Testis (tissue), 3 donors: ENCODE data around the gene SSRP1. TPM values are rescaled to one million over a fixed set of nuclear protein-coding genes. Genes with fewer than 3 reads are reported as not detected.
"Not testable (repeated sequence)": the region's sequence is repeated elsewhere in the genome, so short reads cannot be mapped to it uniquely, and the experiment has no call there.

ENCODE experiments used
- DNase-seq: peaks from one replicate; pipeline ENCODE4 v3.0.0-alpha.2; 2019
- H3K27ac ChIP-seq, 2 donors: fragments of 200-600 bp; sonication (generic); one replicate each; pipeline ENCODE4 v1.5.1; 2019
- H3K27me3 ChIP-seq: fragments of 200-600 bp; sonication (generic); one replicate; pipeline ENCODE4 v1.5.1; 2019
- H3K36me3 ChIP-seq: fragments of 200-600 bp; sonication (generic); one replicate; pipeline ENCODE4 v1.5.1; 2017; ENCODE audit warnings: low read depth; ENCODE audit errors: missing control alignments
- H3K4me1 ChIP-seq: fragments of 200-600 bp; sonication (generic); one replicate; pipeline ENCODE4 v1.5.1; 2019
- H3K4me3 ChIP-seq, 2 donors: fragments of 200-600 bp; sonication (generic); one replicate each; pipeline ENCODE4 v1.5.1; 2017 to 2019
- H3K9me3 ChIP-seq: fragments of 200-600 bp; sonication (generic); one replicate; pipeline ENCODE4 v1.5.1; 2017
- POLR2A ChIP-seq: fragments of 450-650 bp; IDR thresholded peaks from one replicate; pipeline ENCODE4 v1.6.1; 2017; ENCODE audit warnings: antibody characterized with exemption, mild to moderate bottlenecking, moderate library complexity
- WGBS, 2 donors: methylation state at CpG; one replicate each; pipeline ENCODE4 v1.1.5; 2018; 5-methylcytosine and 5-hydroxymethylcytosine counted together
- intact Hi-C: fragments of 100-400 bp; cut with DNase I; formaldehyde crosslinking; loops from one replicate; pipeline ENCODE4 v1.15.1; 2023; ENCODE audit warnings: low total_unique reads
- polyA plus RNA-seq: library from polyadenylated mRNA; stranded (reverse); fragments of 350-450 nt; fragmentation: Illumina TruSeq; extraction: RNeasy Lipid Tissue Mini Kit (QIAGEN cat#74804); gene quantifications from one replicate; pipeline ENCODE4 v1.2.3, GENCODE V29; 2014; ENCODE audit warnings: low read depth, low replicate concordance; ENCODE audit not compliant: insufficient read depth
- total RNA-seq, 2 donors: library from RNA; depleted of rRNA; stranded (reverse); fragments of >200 nt; gene quantifications; one replicate each; pipeline ENCODE4 v1.2.3, GENCODE V29; 2016
- TF ChIP-seq, protein P1 (sequence below), 3 experiments: fragments of 450-650 bp in 2 of 3; fragments of 200-600 bp in 1 of 3; sonication (generic) in 1 of 3; IDR thresholded peaks; one replicate each; pipeline ENCODE4 v1.5.1; 2016 to 2019; ENCODE audit warnings: antibody characterized with exemption in 3 of 3, mild to moderate bottlenecking in 2 of 3, moderate library complexity in 1 of 3

SSRP1 gene
- total and polyA plus RNA-seq, 3 donors from 2014 or later = 89.1 to 111 (median 104) TPM

DNA sequence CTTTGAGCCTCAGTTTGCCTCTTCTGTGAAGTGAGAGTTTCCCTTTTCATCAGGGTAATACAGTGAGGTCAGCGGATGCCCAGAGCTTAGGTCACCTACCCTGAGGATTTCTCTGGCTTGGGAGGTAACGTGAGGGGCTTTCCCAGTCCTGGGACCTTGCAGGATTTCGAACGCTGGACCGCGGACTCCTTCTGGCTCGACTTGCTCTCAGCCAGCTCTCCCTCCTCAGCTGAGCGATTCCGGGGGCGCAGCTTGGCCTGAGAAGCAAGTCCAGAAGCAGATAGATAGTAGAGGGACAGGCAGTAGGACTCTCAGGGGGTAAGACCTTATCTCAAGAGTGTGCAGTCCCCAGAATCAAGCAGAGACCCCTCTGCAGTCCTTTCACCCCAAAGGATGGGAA lies 34.9 kb downstream of the SSRP1 start:
- intact Hi-C loops = no loop called here
- Histone ChIP-seq H3K36me3 (no peaks in the 10 kb centered on the region), H3K27me3 (no peaks in the 10 kb centered on the region), H3K4me3 (no peak overlapping the region), H3K9me3 (no peaks in the 10 kb centered on the region), H3K4me1 (peaks cover 17% of the 10 kb centered on the region), H3K27ac (no peak overlapping the region)
- 96 to 99% methylated on average over 10 of the region's 10 CpGs for WGBS, 2 donors
- no peak for TF ChIP-seq POLR2A
- TF ChIP-seq, protein P1, sequence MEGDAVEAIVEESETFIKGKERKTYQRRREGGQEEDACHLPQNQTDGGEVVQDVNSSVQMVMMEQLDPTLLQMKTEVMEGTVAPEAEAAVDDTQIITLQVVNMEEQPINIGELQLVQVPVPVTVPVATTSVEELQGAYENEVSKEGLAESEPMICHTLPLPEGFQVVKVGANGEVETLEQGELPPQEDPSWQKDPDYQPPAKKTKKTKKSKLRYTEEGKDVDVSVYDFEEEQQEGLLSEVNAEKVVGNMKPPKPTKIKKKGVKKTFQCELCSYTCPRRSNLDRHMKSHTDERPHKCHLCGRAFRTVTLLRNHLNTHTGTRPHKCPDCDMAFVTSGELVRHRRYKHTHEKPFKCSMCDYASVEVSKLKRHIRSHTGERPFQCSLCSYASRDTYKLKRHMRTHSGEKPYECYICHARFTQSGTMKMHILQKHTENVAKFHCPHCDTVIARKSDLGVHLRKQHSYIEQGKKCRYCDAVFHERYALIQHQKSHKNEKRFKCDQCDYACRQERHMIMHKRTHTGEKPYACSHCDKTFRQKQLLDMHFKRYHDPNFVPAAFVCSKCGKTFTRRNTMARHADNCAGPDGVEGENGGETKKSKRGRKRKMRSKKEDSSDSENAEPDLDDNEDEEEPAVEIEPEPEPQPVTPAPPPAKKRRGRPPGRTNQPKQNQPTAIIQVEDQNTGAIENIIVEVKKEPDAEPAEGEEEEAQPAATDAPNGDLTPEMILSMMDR (IDR thresholded peaks at IDR 0.05) = no peak
- DNase-seq = no peak

DNA sequence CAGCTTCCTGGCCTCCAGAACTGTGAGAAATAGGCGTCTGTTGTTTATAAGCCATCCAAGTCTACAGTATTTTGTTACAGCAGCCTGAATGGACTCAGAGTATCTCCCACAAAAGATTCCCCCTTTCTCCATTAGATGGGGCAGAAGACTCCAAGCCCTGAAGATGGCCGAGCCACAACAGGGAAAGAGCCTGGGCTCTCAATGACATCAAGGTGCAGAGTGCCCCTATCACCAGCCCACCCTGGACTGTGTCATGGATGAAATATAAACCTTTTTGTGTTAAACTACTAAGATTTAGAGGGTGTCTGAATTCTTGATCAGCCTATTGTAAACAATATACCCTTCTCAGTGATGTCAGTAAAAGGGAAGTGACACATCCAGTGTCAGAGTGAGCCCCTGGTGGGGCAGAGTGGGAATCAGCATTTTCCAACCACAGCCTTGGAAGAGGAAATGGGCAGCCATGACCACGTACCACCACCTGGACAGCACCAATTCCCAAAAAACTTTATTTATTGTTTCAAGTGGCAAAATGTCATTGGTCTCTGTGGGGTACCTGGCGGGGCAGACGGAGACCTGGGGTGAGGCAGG lies 36.4 kb downstream of the SSRP1 start:
- H3K4me3 ChIP-seq = no peak overlapping the region
- 97 to 100% methylated on average over 5 of the region's 5 CpGs for WGBS, 2 donors
- H3K36me3 ChIP-seq = no peaks in the 10 kb centered on the region
- no peaks in the 10 kb centered on the region for H3K27me3 ChIP-seq
- peaks cover 11% of the 10 kb centered on the region for H3K4me1 ChIP-seq
- no peak overlapping the region for H3K27ac ChIP-seq
- intact Hi-C loops = no loop called here
- H3K9me3 ChIP-seq = no peaks in the 10 kb centered on the region
- no peak for DNase-seq
- TF ChIP-seq, protein P1 (IDR thresholded peaks at IDR 0.05) = no peak
- TF ChIP-seq POLR2A = no peak

DNA sequence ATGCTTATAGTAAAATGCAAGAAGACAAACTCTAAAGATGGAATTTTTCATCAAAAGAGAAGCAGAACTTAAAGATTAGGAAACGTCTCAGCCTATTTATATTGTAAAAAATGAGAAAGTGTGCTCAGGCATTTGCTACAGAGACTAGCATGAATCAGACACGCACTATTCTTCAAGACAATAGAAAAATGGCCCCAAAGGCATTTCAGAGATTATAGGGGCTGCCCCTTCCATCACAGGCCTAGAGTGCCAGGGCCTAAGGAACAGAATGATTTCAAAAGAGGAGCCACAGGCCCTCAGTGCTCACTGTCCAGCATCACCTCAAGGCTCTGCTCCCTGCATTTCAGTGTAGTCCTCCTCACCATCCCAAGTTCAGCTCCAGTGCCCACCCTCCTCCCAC lies 38.5 kb downstream of the SSRP1 start:
- Histone ChIP-seq H3K9me3 (no peaks in the 10 kb centered on the region), H3K27me3 (no peaks in the 10 kb centered on the region), H3K4me3 (no peak overlapping the region), H3K4me1 (peaks cover 7% of the 10 kb centered on the region), H3K36me3 (no peaks in the 10 kb centered on the region), H3K27ac (no peak overlapping the region)
- DNase-seq = no peak
- intact Hi-C loops = no loop called here
- 85 to 94% methylated on average over 2 of the region's 2 CpGs for WGBS, 2 donors
- no peak for TF ChIP-seq POLR2A
- TF ChIP-seq, protein P1 (IDR thresholded peaks at IDR 0.05) = no peak

DNA sequence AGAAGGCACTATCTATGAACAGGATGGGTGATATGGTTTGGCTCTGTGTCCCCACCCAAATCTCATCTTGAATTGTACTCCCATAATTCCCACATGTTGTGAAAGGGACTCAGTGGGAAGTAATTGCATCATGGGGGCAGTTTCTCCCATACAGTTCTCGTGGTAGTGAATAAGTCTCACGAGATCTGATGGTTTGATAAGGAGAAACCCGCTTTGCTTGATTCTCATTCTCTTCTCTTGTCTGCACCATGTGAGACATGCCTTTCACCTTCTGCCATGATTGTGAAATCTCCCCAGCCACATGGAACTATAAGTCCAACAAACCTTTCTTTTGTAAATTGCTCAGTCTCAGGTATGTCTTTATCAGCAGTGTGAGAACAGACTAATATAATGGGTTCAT lies 39.5 kb downstream of the SSRP1 start:
- DNase-seq, intact Hi-C loops, H3K27me3 ChIP-seq, H3K4me1 ChIP-seq, H3K9me3 ChIP-seq, H3K4me3 ChIP-seq, H3K36me3 ChIP-seq, H3K27ac ChIP-seq: not testable (repeated sequence)
- WGBS, 2 donors = 96 to 97% methylated on average over 3 of the region's 3 CpGs

DNA sequence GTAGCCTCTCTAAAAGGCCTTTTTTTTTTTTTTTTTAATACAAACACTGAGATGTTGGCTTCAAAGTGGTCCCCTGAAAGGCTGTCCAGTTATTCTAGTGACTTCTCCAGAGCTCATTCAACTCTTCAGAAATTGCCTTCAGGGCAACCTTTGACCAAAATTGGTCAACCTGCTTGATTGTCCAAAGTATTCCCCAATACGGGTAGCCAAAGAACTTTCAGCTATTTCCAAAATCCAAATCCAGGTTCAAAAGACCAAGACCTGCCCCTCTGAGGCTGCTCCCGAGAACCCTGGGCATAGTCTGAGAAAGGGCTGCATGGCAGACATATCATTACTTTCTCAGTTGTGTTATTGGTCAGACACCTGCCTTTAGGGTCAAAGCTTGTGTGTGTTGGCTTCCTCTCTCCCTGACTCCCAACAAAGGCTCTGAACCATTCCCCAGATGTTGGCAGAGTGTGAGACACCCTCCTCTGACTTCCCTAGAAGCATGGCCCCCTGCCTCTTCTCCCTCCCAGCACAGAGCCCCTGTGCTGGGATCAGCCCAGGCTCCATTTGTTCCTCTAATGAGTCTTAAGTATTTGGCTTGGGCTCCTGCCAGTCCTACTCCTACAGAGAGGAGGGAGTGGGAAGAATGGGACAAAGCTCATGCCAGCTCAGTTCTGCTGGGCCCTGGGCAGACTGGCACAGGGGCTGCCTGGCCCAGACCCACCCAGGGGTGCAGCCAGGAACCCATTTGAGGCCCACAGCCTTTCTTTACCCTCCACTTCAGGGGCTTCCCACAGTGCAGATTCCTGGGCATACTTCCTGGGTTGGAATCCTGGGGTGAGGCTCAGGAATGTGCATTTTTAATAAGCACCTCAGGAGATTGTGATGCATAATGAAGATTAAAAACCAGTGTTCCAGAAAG lies 41.2 kb downstream of the SSRP1 start:
- Histone ChIP-seq H3K4me1 (peaks cover 7% of the 10 kb centered on the region), H3K27me3 (no peaks in the 10 kb centered on the region), H3K36me3 (no peaks in the 10 kb centered on the region), H3K9me3 (no peaks in the 10 kb centered on the region), H3K27ac (no peak overlapping the region), H3K4me3 (no peak overlapping the region)
- intact Hi-C loops = no loop called here
- no peak for TF ChIP-seq POLR2A
- TF ChIP-seq, protein P1 (IDR thresholded peaks at IDR 0.05) = no peak
- WGBS, 2 donors = 68 to 71% methylated on average over 2 of the region's 2 CpGs
- DNase-seq = peak; percentile 33
